Measurements from ENCODE around the gene SCUBE1. TPM values are rescaled to one million over a fixed set of nuclear protein-coding genes. Genes with fewer than 3 reads are reported as not detected.

Gene SCUBE1
- total and polyA plus RNA-seq, 2 donors: 0.30 to 0.52 TPM

DNA sequence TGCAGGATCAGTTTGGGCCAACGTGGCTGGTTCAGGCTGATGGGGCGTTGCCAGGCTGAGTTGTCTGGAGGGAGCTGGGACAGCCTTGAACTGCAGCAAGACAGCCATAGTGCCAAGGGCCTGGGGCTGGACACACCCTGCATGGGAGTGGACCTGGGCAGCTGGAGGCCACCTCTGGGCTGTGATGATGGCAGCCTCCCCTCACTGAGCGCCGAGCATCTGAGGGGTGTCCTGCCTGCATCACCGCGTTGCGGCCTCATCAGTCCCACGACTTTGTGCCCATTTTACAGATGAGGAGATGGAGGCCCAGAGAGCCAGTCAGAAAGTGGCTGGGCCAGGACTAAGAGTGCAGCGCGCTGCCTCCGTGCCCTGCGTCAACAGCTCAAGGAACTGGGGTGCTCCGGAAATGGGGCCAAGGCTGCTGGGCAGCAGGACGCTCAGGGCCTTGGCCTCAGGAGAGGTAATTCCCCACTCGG is 192.4 kb downstream of the SCUBE1 start:
- no peaks in the 10 kb centered on the region for H3K9me3 ChIP-seq (ENCODE audit: control insufficient read depth in 2 of 2, insufficient read depth in 1 of 2, low read length in 1 of 2)
- no peaks in the 10 kb centered on the region for H3K36me3 ChIP-seq (ENCODE audit: control insufficient read depth in 2 of 2, insufficient read depth in 2 of 2, low read length in 1 of 2)
- H3K4me1 ChIP-seq (ENCODE audit: control insufficient read depth in 2 of 2, insufficient read depth in 2 of 2, low read length in 2 of 2): peaks cover 6 to 30% of the 10 kb centered on the region in 2 donors
- peak overlapping the region in 1 of 2 donors; percentile 62 for H3K4me3 ChIP-seq (ENCODE audit: low read length in 2 of 2)
- 84% methylated on average over 15 of the region's 15 CpGs for WGBS
- no peak for DNase-seq (ENCODE audit: low read depth in 6 of 9, low spot score in 9 of 9)
- H3K27me3 ChIP-seq (ENCODE audit: control insufficient read depth in 2 of 2, insufficient read depth in 1 of 2, low read length in 1 of 2): peaks cover 2 to 23% of the 10 kb centered on the region in 2 donors
- peak overlapping the region in 1 of 2 donors; percentile 31 for H3K27ac ChIP-seq (ENCODE audit: low read depth in 1 of 2, low read length in 1 of 2)

DNA sequence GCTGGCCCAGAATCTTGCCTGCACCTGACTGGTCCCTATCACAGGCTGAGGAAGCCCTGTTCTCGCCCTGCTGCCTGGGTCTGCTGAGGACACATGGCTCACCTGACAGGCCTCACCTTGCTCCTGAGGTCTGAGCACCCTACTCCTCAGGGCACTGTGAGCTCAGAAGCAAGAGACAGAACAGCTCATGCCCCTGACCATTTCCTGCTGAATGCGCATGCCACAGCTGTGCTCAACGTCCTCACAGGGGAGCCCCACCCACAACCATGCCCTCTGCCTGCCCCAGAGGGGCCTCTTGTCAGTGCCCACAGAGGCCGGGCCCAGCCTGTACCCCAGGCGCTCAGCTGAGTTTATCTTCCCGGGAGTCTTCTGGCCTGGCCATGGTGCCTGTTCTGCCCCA is 194.6 kb downstream of the SCUBE1 start:
- 41% methylated on average over 6 of the region's 6 CpGs for WGBS
- Histone ChIP-seq H3K4me3 (ENCODE audit: low read length in 2 of 2) (no peak overlapping the region), H3K4me1 (ENCODE audit: control insufficient read depth in 2 of 2, insufficient read depth in 2 of 2, low read length in 2 of 2) (peaks cover 6 to 31% of the 10 kb centered on the region in 2 donors), H3K9me3 (ENCODE audit: control insufficient read depth in 2 of 2, insufficient read depth in 1 of 2, low read length in 1 of 2) (peaks cover 0 to 2% of the 10 kb centered on the region in 2 donors), H3K27me3 (ENCODE audit: control insufficient read depth in 2 of 2, insufficient read depth in 1 of 2, low read length in 1 of 2) (peaks cover 2 to 23% of the 10 kb centered on the region in 2 donors), H3K36me3 (ENCODE audit: control insufficient read depth in 2 of 2, insufficient read depth in 2 of 2, low read length in 1 of 2) (no peaks in the 10 kb centered on the region), H3K27ac (ENCODE audit: low read depth in 1 of 2, low read length in 1 of 2) (no peak overlapping the region)
- no peak for DNase-seq (ENCODE audit: low read depth in 6 of 9, low spot score in 9 of 9)

DNA sequence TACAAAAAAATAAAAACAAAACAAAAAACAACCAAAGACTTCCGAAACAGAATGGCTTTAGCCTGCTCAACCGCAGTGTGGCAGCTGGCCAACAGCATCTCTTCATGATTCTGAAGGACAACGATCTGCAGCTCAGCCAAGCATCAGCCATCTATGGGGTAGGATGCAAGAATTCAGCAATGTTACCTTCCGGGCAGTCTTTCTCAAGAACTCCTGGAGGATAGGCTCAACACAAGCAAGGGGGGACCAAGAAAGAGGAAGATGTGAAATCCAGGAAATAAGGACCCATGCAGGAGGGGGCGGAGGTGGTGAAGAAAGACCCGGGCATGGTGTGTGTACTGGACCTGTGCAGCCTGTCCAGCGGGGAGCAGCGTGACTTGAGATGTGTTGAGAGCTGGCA is 195.4 kb downstream of the SCUBE1 start:
- Histone ChIP-seq H3K27me3 (ENCODE audit: control insufficient read depth in 2 of 2, insufficient read depth in 1 of 2, low read length in 1 of 2) (peaks cover 2 to 23% of the 10 kb centered on the region in 2 donors), H3K9me3 (ENCODE audit: control insufficient read depth in 2 of 2, insufficient read depth in 1 of 2, low read length in 1 of 2) (peaks cover 0 to 3% of the 10 kb centered on the region in 2 donors), H3K27ac (ENCODE audit: low read depth in 1 of 2, low read length in 1 of 2) (no peak overlapping the region), H3K4me1 (ENCODE audit: control insufficient read depth in 2 of 2, insufficient read depth in 2 of 2, low read length in 2 of 2) (peaks cover 6 to 35% of the 10 kb centered on the region in 2 donors), H3K36me3 (ENCODE audit: control insufficient read depth in 2 of 2, insufficient read depth in 2 of 2, low read length in 1 of 2) (no peaks in the 10 kb centered on the region), H3K4me3 (ENCODE audit: low read length in 2 of 2) (no peak overlapping the region)
- WGBS: 67% methylated on average over 8 of the region's 8 CpGs
- no peak for DNase-seq (ENCODE audit: low read depth in 6 of 9, low spot score in 9 of 9)

Other genes starting within 250 kb of the SCUBE1 start
- 6.8 TPM for gene BIK, start 232.6 kb downstream of the SCUBE1 start, total RNA-seq
- gene BIK, start 232.6 kb downstream of the SCUBE1 start, polyA plus RNA-seq: 5.5 TPM
- gene MCAT, start 200.0 kb downstream of the SCUBE1 start, total RNA-seq: 11.7 TPM
- 12.3 TPM for gene MCAT, start 200.0 kb downstream of the SCUBE1 start, polyA plus RNA-seq
- 32.0 TPM for gene TSPO, start 191.8 kb downstream of the SCUBE1 start, total RNA-seq
- gene TSPO, start 191.8 kb downstream of the SCUBE1 start, polyA plus RNA-seq: 93.2 TPM
- gene TTLL12, start 156.2 kb downstream of the SCUBE1 start, total RNA-seq: 14.4 TPM
- gene TTLL12, start 156.2 kb downstream of the SCUBE1 start, polyA plus RNA-seq: 16.1 TPM
- 0.19 TPM for gene MPPED1, start 68.6 kb upstream of the SCUBE1 start, total RNA-seq
- 6.5 TPM for gene MPPED1, start 68.6 kb upstream of the SCUBE1 start, polyA plus RNA-seq

Measured in thymus (tissue), 11 donors.